ENCODE results near the gene ZFAND3. TPM values are rescaled to one million over a fixed set of nuclear protein-coding genes. Genes with fewer than 3 reads are reported as not detected.
A peak's percentile ranks its signal among the peaks of the same experiment; 100 is the strongest.

ZFAND3 gene
- total RNA-seq, 4 donors from 2014 or later = 30.5 to 57.4 (median 53.3) TPM

GRCh38 chr6:38161331-38161730, 341.8 kb downstream of the ZFAND3 start:
- Histone ChIP-seq H3K4me1 (no peaks in the 10 kb centered on the region), H3K27ac (no peak overlapping the region), H3K4me3 (no peak overlapping the region), H3K9me3 (no peaks in the 10 kb centered on the region), H3K27me3 (no peaks in the 10 kb centered on the region), H3K36me3 (no peaks in the 10 kb centered on the region)
- peak in 1 of 3 donors; percentile 39 for DNase-seq
- no peak for TF ChIP-seq POLR2A (IDR thresholded peaks at IDR 0.05)
- TF ChIP-seq CTCF (IDR thresholded peaks at IDR 0.05) = no peak

- TF ChIP-seq CTCF (IDR thresholded peaks at IDR 0.05) (no peak), POLR2A (IDR thresholded peaks at IDR 0.05) (no peak)
Observed at GRCh38 chr6:38161754-38162492, 342.4 kb downstream of the ZFAND3 start.

GRCh38 chr6:38162493-38163185, 343.1 kb downstream of the ZFAND3 start:
- no peaks in the 10 kb centered on the region for H3K9me3 ChIP-seq
- H3K4me3 ChIP-seq = no peak overlapping the region
- H3K36me3 ChIP-seq = no peaks in the 10 kb centered on the region
- DNase-seq = peak in 1 of 3 donors; percentile 23
- no peak overlapping the region for H3K27ac ChIP-seq
- no peaks in the 10 kb centered on the region for H3K27me3 ChIP-seq
- no peak for TF ChIP-seq POLR2A (IDR thresholded peaks at IDR 0.05)
- TF ChIP-seq CTCF (IDR thresholded peaks at IDR 0.05) = no peak
- no peaks in the 10 kb centered on the region for H3K4me1 ChIP-seq

More at GRCh38 chr6:38161754-38162492, 342.4 kb downstream of the ZFAND3 start:
- no peak for DNase-seq
- Histone ChIP-seq H3K4me1 (no peaks in the 10 kb centered on the region), H3K27ac (no peak overlapping the region), H3K9me3 (no peaks in the 10 kb centered on the region), H3K36me3 (no peaks in the 10 kb centered on the region), H3K4me3 (no peak overlapping the region), H3K27me3 (no peaks in the 10 kb centered on the region)

DNA sequence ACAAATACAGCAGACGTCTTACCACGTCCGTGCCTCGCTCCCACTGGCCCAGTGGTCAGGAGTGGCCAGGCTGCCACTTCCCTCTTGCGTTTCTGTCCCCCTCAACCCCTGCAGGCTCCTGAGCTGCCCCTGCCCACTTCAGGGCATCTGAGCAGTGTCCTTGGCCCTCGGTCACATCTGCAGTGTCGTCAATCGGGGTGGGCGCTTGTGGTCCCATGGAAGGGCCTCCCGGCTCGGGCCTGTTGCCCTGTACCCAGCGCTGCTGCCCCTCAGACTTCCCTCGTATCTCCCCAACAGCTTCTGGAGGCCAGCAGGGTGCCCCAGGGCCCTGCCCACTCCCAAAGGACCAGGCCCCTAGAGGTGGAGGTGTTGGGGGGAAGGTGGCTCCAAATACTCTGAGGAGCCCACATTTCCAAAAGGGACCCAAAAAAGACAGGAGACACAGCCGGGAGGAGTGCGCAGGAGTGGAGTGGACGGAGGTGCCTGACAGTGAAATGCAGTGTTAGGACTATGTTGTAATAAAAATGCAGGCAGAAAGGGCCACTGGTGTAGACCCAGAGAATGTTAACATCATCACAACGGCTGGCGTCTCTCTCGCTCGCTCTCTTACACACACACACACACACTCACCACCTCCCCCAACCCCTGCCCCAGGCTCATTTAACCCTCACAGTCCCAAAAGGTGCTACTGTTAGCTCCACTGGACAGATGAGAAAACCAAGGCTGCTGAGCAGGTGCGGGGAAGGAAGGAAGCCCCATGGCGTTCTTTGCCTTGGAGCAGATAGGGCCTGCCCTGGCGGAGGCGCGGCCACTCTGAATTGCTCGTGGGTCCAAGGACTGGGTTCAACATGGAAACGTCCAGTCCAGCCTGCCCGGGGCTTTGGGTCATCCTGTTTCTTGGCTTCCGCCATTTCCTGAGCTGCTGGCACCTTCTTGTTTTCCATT, 343.9 kb downstream of the ZFAND3 start:
- Histone ChIP-seq H3K4me3 (no peak overlapping the region), H3K27ac (no peak overlapping the region), H3K4me1 (no peaks in the 10 kb centered on the region), H3K9me3 (no peaks in the 10 kb centered on the region), H3K27me3 (no peaks in the 10 kb centered on the region), H3K36me3 (no peaks in the 10 kb centered on the region)
- peak in 1 of 3 donors; percentile 42 for DNase-seq
- TF ChIP-seq POLR2A (IDR thresholded peaks at IDR 0.05) (no peak), CTCF (IDR thresholded peaks at IDR 0.05) (no peak)

DNA sequence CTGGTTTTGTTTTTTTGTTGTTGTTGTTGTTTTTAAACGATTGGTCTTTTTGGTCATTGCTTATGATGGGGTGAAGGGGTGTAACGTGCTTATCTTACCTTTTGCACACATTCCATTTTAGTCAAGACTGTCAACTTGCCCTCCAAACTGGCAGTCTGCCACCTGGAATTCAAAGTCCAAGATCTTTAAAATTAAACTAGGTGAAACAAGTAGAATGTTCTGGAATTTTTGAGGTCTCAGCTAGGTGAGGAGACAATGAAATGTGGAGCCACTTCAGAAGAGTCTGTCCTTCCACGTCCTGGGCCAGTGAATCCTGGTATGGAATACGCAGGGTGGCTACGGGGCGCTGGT, 344.6 kb downstream of the ZFAND3 start:
- no peak for DNase-seq
- no peaks in the 10 kb centered on the region for H3K9me3 ChIP-seq
- TF ChIP-seq CTCF (IDR thresholded peaks at IDR 0.05) (no peak), POLR2A (IDR thresholded peaks at IDR 0.05) (no peak)
- no peaks in the 10 kb centered on the region for H3K36me3 ChIP-seq
- H3K4me1 ChIP-seq = no peaks in the 10 kb centered on the region
- no peak overlapping the region for H3K4me3 ChIP-seq
- H3K27ac ChIP-seq = no peak overlapping the region
- H3K27me3 ChIP-seq = no peaks in the 10 kb centered on the region

Measured in Peyer's patch (tissue), 4 donors.